GM12875 (cell line): Measurements from ENCODE around the gene ST3GAL3.

Source experiments
- H3K4me3 ChIP-seq: one replicate; pipeline ENCODE4 v1.5.1; 2011; ENCODE audit warnings: low read depth, low read length, control low read depth
- TF ChIP-seq, protein P1 (sequence below): IDR thresholded peaks from 2 replicates; pipeline ENCODE4 v1.5.1; 2011; ENCODE audit warnings: low read depth, mild to moderate bottlenecking, control low read depth, inconsistent platforms, low read length, moderate library complexity, borderline replicate concordance; ENCODE audit not compliant: insufficient read depth

Gene ST3GAL3

DNA sequence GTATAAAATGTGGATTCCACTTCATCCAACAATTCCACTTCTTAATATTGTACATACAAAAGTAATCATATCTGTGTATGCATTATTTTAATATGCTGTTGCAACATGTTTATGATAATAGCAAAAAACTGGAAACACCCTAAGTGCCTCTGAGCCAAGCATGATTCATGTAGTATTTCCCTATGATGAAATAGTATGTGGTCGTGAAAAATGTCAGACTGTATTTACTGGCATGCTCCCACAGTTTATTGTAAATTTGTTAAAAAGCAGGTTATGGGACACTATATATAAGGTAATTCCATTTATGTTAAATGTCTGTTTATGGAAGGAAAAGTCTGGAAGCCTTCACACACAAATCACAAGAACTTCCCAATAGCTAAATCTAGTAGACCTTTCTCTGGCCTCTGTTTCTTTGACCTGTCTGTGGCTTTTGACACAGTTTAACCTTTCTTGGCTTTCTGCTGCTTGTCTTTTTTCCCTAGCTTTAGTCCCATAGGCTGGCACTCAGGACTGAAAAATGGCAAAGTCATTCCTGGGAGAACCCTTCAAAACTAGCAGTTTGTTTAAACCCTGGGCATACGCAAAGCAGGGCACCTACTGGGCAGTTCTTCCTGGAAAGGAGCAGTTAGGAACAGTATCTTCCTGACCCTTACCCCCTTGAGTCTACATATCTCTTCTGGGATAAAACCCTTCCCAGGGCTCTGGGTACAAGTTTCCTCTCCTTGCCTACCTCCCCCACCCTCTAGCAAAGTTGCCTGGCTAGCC is 160.8 kb downstream of the ST3GAL3 start:
- H3K4me3 ChIP-seq: no peak overlapping the region
- TF ChIP-seq, protein P1, sequence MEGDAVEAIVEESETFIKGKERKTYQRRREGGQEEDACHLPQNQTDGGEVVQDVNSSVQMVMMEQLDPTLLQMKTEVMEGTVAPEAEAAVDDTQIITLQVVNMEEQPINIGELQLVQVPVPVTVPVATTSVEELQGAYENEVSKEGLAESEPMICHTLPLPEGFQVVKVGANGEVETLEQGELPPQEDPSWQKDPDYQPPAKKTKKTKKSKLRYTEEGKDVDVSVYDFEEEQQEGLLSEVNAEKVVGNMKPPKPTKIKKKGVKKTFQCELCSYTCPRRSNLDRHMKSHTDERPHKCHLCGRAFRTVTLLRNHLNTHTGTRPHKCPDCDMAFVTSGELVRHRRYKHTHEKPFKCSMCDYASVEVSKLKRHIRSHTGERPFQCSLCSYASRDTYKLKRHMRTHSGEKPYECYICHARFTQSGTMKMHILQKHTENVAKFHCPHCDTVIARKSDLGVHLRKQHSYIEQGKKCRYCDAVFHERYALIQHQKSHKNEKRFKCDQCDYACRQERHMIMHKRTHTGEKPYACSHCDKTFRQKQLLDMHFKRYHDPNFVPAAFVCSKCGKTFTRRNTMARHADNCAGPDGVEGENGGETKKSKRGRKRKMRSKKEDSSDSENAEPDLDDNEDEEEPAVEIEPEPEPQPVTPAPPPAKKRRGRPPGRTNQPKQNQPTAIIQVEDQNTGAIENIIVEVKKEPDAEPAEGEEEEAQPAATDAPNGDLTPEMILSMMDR: no peak

- no peak overlapping the region for H3K4me3 ChIP-seq
- TF ChIP-seq, protein P1: no peak
Measured at GRCh38 chr1:43868741-43869067, 161.4 kb downstream of the ST3GAL3 start.

DNA sequence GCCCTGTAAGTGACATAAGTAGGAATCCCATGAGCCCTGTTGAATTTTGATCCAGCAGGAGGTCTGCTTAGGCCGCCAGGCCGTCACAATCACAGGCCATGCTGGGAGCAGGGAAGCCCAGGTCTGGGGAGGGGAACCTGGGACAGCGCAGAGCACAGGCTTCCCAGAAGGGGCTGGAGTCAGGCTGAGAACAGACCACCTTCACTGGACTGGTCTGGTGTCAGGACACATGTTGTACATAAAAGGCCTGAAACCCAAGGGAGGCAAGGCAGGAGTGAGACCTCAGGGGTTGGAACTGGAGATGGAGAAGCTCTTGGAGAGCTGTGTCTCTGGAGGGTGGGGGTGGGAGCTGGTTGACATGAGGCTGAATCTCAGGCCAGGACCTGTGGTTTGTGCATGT is 163.0 kb downstream of the ST3GAL3 start:
- TF ChIP-seq, protein P1: no peak
- H3K4me3 ChIP-seq: no peak overlapping the region

GRCh38 chr1:43871181-43871910 is 164.0 kb downstream of the ST3GAL3 start:
- no peak overlapping the region for H3K4me3 ChIP-seq
- TF ChIP-seq, protein P1: no peak

- no peak overlapping the region for H3K4me3 ChIP-seq
- TF ChIP-seq, protein P1: no peak
Measured at GRCh38 chr1:43872280-43872679, 164.9 kb downstream of the ST3GAL3 start.

GRCh38 chr1:43873851-43874250 is 166.5 kb downstream of the ST3GAL3 start:
- H3K4me3 ChIP-seq: no peak overlapping the region
- TF ChIP-seq, protein P1: no peak

DNA sequence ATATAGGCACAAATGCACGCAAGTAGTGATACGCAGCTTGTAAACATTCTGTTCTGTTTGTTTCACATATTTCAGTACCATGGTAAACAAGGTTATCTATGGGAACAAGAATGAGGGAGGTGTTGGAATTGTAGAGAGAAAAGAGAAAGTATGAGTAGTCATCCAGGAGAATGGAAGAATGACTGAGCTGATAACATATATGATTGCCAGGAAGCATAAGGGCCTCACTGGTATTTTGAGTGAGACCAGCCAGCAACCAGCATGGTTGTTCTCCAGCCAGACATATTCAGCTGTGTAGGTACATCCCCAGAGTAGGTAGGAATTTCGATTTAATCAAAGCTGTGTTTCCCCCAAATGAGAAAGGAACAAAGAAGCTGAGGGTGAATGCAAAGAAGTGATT is 167.4 kb downstream of the ST3GAL3 start:
- TF ChIP-seq, protein P1: no peak
- no peak overlapping the region for H3K4me3 ChIP-seq
